ENCODE data around the gene CES2.
"Not testable (repeated sequence)": the region's sequence is repeated elsewhere in the genome, so short reads cannot be mapped to it uniquely, and the experiment has no call there.

The CES2 gene

GRCh38 chr16:66958857-66959703, 23.8 kb downstream of the CES2 start:
- no peak for DNase-seq

GRCh38 chr16:66959704-66960161, 24.4 kb downstream of the CES2 start:
- DNase-seq = peak; percentile 76

- no peak for DNase-seq
These were observed 25.0 kb downstream of the CES2 start for GRCh38 chr16:66960270-66960669.

GRCh38 chr16:66961065-66961744, 25.9 kb downstream of the CES2 start, which contains the start of gene CES3:
Gene CES3, plus strand, starts transcription at chr16:66961266. Its CDS starts 42 bp downstream, at chr16:66961308.
- peak; percentile 26 for DNase-seq

GRCh38 chr16:66961914-66962313, 26.6 kb downstream of the CES2 start:
- DNase-seq = no peak

- no peak for DNase-seq
These were observed 28.7 kb downstream of the CES2 start for GRCh38 chr16:66964049-66964448.

- DNase-seq = no peak
These were observed 33.5 kb downstream of the CES2 start for GRCh38 chr16:66968847-66969246.

- DNase-seq = no peak
These were observed 35.7 kb downstream of the CES2 start for GRCh38 chr16:66970775-66971720.

- DNase-seq = no peak
These were observed 37.7 kb downstream of the CES2 start for GRCh38 chr16:66972983-66973382.

- no peak for DNase-seq
These were observed 38.4 kb downstream of the CES2 start for GRCh38 chr16:66973716-66974115.

- not testable (repeated sequence) for DNase-seq
These were observed 39.0 kb downstream of the CES2 start for GRCh38 chr16:66974156-66974931.

- DNase-seq = not testable (repeated sequence)
These were observed 39.6 kb downstream of the CES2 start for GRCh38 chr16:66974932-66975246.

- DNase-seq = no peak
These were observed 40.1 kb downstream of the CES2 start for GRCh38 chr16:66975302-66975893.

- DNase-seq = no peak
These were observed 41.4 kb downstream of the CES2 start for GRCh38 chr16:66976746-66977145.

- DNase-seq = no peak
These were observed 42.2 kb downstream of the CES2 start for GRCh38 chr16:66977341-66978113.

GRCh38 chr16:66979011-66979717, 43.8 kb downstream of the CES2 start:
- DNase-seq = no peak

GRCh38 chr16:66983033-66983432, 47.7 kb downstream of the CES2 start:
- no peak for DNase-seq

- DNase-seq = no peak
These were observed 49.6 kb downstream of the CES2 start for GRCh38 chr16:66984892-66985311.

GRCh38 chr16:66986559-66986958, 51.2 kb downstream of the CES2 start:
- DNase-seq = no peak

- DNase-seq = no peak
These were observed 53.0 kb downstream of the CES2 start, which contains the start of gene CES4A for GRCh38 chr16:66988197-66988788. Gene CES4A, plus strand, starts transcription at chr16:66988589. Its CDS starts 184 bp downstream, at chr16:66988773.
